22Rv1 (cell line): ENCODE data around the gene CPLX1.

Source experiments
- H3K27ac ChIP-seq: fragments of 450-650 bp; 2 replicates; pipeline ENCODE4 v1.5.1; 2017
- CTCF ChIP-seq: fragments of 450-650 bp; IDR thresholded peaks from 2 replicates; pipeline ENCODE4 v1.5.1; 2017; ENCODE audit warnings: mild to moderate bottlenecking
- ZFX ChIP-seq: fragments of 450-650 bp; IDR thresholded peaks from 2 replicates; pipeline ENCODE4 v1.6.1; 2017; ENCODE audit warnings: antibody characterized with exemption, borderline replicate concordance

CPLX1 gene

GRCh38 chr4:868421-868820, 42.5 kb upstream of the CPLX1 start:
- no peak for TF ChIP-seq ZFX
- TF ChIP-seq CTCF = no peak

GRCh38 chr4:867526-868250, 41.8 kb upstream of the CPLX1 start:
- no peak for TF ChIP-seq CTCF
- TF ChIP-seq ZFX = no peak
- no peak overlapping the region for H3K27ac ChIP-seq

More at GRCh38 chr4:868421-868820, 42.5 kb upstream of the CPLX1 start:
- H3K27ac ChIP-seq = no peak overlapping the region

- no peak overlapping the region for H3K27ac ChIP-seq
- TF ChIP-seq CTCF (no peak), ZFX (no peak)
Measured at GRCh38 chr4:866761-867390, 40.9 kb upstream of the CPLX1 start.

- TF ChIP-seq CTCF (no peak), ZFX (no peak)
- H3K27ac ChIP-seq = no peak overlapping the region
Measured at GRCh38 chr4:866068-866760, 40.3 kb upstream of the CPLX1 start.

- no peak overlapping the region for H3K27ac ChIP-seq
- TF ChIP-seq ZFX (no peak), CTCF (no peak)
Measured at GRCh38 chr4:865572-865971, 39.6 kb upstream of the CPLX1 start.

- TF ChIP-seq CTCF (no peak), ZFX (no peak)
- no peak overlapping the region for H3K27ac ChIP-seq
Measured at GRCh38 chr4:865121-865465, 39.2 kb upstream of the CPLX1 start.

- no peak overlapping the region for H3K27ac ChIP-seq
- TF ChIP-seq ZFX (no peak), CTCF (no peak)
Measured at GRCh38 chr4:864456-865120, 38.7 kb upstream of the CPLX1 start.
